Effector memory CD4-positive, alpha-beta T cell (primary cell): Measurements from ENCODE around the gene RBSN.

Experiments
- DNase-seq, 3 donors: peaks; one replicate each; pipeline ENCODE4 v3.0.0-alpha.2; 2020
- H3K27ac ChIP-seq: 2 replicates; pipeline ENCODE4 v1.7.0; 2013; ENCODE audit warnings: mild to moderate bottlenecking, low read length, moderate library complexity; ENCODE audit not compliant: insufficient read depth, poor library complexity, severe bottlenecking
- H3K27me3 ChIP-seq: replicated peaks from 2 replicates; pipeline ENCODE4 v1.7.0; 2013; ENCODE audit warnings: mild to moderate bottlenecking, low read length; ENCODE audit not compliant: insufficient read depth, control insufficient read depth, poor library complexity, severe bottlenecking
- H3K36me3 ChIP-seq: 2 replicates; pipeline ENCODE4 v1.7.0; 2013; ENCODE audit warnings: mild to moderate bottlenecking, low read length, moderate library complexity; ENCODE audit not compliant: control insufficient read depth, insufficient read depth
- H3K4me1 ChIP-seq: 2 replicates; pipeline ENCODE4 v1.7.0; 2013; ENCODE audit warnings: low read length, mild to moderate bottlenecking; ENCODE audit not compliant: control insufficient read depth, insufficient read depth, poor library complexity, severe bottlenecking
- H3K4me3 ChIP-seq: 2 replicates; pipeline ENCODE4 v1.7.0; 2013; ENCODE audit warnings: low read length, low read depth, mild to moderate bottlenecking; ENCODE audit not compliant: insufficient read depth, poor library complexity, severe bottlenecking
- H3K9me3 ChIP-seq: 2 replicates; pipeline ENCODE4 v1.7.0; 2013; ENCODE audit warnings: mild to moderate bottlenecking, low read length, moderate library complexity; ENCODE audit not compliant: control insufficient read depth

RBSN gene

DNA sequence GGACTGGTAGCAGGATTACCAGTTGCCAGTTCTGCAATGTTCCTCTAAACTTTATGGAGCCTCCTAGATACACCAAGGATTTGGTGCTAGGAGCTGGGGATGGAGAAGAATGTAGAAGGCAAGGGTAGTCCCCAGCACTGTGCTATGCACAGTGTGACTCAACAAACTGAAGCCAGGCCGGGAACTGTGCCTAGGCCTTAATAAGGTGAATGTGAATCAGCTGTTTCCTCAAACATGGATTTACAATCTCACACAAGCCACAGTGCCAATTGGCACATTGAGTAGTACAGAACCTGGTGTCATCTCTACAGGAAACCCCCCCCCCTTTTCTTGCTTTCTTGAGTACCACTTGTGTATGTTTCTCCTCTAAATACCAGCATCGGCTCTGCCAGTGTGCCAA lies 66.3 kb downstream of the RBSN start:
- no peaks in the 10 kb centered on the region for H3K9me3 ChIP-seq
- H3K27me3 ChIP-seq: no peaks in the 10 kb centered on the region
- no peak for DNase-seq
- H3K4me3 ChIP-seq: no peak overlapping the region
- H3K27ac ChIP-seq: no peak overlapping the region
- H3K4me1 ChIP-seq: no peaks in the 10 kb centered on the region
- H3K36me3 ChIP-seq: peaks cover 76% of the 10 kb centered on the region

DNA sequence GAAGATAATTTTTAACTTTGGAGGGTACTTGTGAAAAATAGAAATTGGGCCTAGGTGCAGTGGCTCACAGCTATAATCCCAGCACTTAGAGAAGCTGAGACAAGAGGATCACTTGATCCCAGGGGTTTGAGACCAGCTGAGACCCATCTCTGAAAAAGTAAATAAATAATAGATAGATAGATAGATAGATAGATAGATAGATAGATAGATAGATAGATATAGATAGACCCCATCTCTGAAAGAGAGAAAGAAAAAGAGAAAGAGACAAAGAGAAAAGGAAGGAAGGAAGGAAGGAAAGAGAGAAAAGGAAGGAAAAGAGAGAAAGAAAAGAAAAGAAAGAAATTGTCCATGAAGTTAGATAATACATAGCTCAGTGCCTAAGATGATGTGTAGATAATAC lies 69.3 kb downstream of the RBSN start:
- H3K4me1 ChIP-seq: no peaks in the 10 kb centered on the region
- no peak overlapping the region for H3K27ac ChIP-seq
- H3K4me3 ChIP-seq: no peak overlapping the region
- peaks cover 73% of the 10 kb centered on the region for H3K36me3 ChIP-seq
- no peak for DNase-seq
- H3K27me3 ChIP-seq: no peaks in the 10 kb centered on the region
- no peaks in the 10 kb centered on the region for H3K9me3 ChIP-seq

DNA sequence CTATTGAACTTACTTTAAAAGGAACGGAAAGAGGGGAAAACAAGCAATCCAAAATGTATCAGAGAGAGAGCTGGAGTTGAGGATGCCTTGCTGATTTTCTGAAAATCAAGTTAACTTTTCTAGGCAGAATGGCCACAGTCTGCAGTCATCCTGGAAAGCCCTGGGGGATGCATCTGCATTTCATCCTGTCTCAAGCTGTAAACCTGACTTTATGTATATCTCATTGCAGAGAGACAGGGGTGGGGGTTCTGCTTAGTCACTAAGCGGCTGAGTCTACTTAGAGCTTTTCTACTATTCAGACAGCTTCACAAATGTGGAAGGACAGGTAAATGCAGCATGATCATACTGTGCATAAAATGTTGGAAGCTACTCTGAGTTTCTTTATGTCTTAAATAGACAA lies 75.2 kb downstream of the RBSN start:
- Histone ChIP-seq H3K27ac (no peak overlapping the region), H3K36me3 (peaks cover 69% of the 10 kb centered on the region), H3K9me3 (no peaks in the 10 kb centered on the region), H3K4me1 (no peaks in the 10 kb centered on the region), H3K27me3 (no peaks in the 10 kb centered on the region), H3K4me3 (no peak overlapping the region)
- DNase-seq: no peak

GRCh38 chr3:15023249-15023648 lies 75.7 kb downstream of the RBSN start:
- Histone ChIP-seq H3K36me3 (peaks cover 68% of the 10 kb centered on the region), H3K4me3 (no peak overlapping the region), H3K27ac (no peak overlapping the region), H3K27me3 (no peaks in the 10 kb centered on the region), H3K4me1 (no peaks in the 10 kb centered on the region), H3K9me3 (no peaks in the 10 kb centered on the region)
- no peak for DNase-seq
